ENCODE measurements around the gene MAPK7.

- TF ChIP-seq EZH2 (IDR thresholded peaks at IDR 0.05; ENCODE audit: low read depth, low read length, severe bottlenecking) (no peak), CTCF (IDR thresholded peaks at IDR 0.05; ENCODE audit: control extremely low read depth in 1 of 3, insufficient read depth in 1 of 3, low read depth in 1 of 3, low read length in 3 of 3) (no peak), USF2 (IDR thresholded peaks at IDR 0.05; ENCODE audit: low read length) (no peak), YY1 (IDR thresholded peaks at IDR 0.05; ENCODE audit: low read depth, low read length) (no peak), ATF3 (IDR thresholded peaks at IDR 0.05; ENCODE audit: insufficient read depth, low read depth, low read length) (no peak), RAD21 (IDR thresholded peaks at IDR 0.05 in 1 of 2, conservative IDR thresholded peaks at IDR 0.05 in 1 of 2; ENCODE audit: low read depth in 2 of 2, low read length in 2 of 2) (no peak), JUND (IDR thresholded peaks at IDR 0.05; ENCODE audit: low read length) (no peak), RFX5 (IDR thresholded peaks at IDR 0.05; ENCODE audit: borderline replicate concordance, low read depth, low read length) (no peak), TAF1 (IDR thresholded peaks at IDR 0.05; ENCODE audit: low read depth, low read length) (no peak)
Observed at GRCh38 chr17:19392303-19392702, 14.0 kb downstream of the MAPK7 start.

All from H1 (cell line).